Measurements from ENCODE around the gene ZBTB7C.

ZBTB7C gene

DNA sequence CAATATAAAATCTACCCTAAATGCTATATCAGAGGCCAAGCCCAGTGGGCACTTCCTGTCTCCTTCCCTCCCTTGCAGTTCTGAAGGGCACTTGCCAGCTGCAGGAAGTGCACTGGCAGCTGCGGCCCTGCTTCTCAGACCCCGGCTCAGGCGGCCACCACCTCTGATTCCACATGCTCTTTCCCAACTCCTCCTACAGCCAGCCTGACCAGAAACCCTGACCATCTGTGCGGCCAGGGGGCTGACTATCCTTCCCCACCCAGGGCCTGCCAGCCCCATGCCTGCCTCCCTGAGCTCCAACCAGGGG, 88.6 kb downstream of the ZBTB7C start:
- no peak for DNase-seq

DNA sequence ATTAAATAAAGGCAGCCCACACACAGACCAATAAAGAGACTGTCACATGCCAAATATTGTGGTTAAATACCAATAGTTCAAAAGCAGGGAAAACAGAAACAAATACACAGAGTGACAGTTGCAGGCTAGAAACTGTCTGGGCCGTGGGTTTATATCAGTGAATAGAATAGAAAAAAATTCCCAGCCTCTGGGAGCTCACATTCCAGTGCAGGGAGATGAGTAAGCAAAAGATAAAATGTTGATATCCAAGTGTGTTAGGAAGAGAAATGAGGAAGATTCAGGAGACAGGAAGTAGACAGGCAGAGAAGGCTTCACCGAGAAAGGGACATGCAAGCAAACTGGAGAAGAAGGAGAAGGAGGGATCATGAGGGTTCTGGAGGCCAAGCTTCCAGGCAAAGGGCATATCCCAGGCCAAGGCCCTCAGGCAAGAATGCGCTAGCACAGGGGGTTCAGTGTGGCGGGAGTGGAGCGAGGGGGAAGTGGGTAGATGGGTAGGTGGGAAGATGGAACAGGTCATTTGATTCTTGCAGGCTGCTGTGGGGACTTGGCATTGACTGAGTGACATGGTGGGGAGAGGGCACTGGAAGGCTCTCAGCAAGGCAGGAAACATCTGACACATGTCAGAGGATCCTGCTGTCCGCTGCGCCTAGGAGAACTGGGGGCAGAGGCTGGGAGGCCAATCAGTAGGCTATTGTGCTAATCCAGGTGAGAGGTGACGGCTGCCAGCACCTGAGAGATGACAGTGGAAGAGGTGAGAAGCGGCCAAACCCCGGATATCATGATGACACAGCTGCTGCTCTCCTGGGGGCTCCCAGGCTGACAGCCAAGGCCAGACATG, 89.2 kb downstream of the ZBTB7C start:
- no peak for DNase-seq

DNA sequence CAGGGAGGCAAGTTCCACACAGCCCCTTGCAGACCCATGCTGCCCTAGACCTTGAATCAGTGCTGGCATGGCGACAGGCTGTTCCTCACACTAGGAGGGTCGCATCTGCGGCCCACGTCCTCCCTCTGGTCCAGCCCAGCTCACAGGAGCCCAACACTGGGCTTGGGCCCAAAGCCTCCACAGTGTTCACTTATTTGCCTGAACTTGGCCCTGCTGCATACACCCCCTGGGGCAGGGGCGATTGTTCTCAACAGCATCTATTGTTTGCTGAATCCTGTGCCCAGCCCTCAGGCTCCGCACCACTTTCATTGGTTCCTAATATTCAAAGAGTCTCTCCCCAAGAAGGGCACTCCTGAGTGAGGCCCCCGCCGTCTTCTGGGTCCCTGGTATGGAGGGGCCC, 90.7 kb downstream of the ZBTB7C start:
- no peak for DNase-seq

DNA sequence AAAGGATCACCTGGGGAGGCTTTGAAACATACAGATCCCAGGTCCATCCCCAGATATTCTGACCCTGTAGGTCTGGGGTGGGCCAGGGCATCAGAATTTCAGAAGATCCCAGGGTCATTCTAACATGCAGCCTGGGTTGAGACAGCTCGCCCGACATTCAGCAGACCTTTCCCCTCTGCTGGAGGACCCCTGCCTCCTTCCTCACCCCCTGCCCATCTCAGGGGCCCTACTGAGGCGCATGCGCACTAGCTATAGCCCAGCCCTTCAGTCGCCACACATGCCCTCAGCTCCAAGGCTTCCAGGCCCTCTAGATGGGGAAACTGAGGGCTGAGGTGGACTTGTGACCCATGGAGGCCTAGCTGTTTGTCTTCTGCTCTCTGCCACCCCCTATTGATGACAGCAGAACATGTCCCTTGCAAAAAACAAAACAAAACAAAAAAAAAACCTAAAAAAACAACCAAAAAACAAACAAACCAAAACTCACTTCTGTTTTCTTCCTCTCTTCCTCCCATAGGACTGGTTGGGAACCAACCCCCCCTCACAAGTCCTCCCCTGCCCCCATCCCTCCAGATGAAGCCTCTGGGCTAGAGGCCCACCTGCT, 91.3 kb downstream of the ZBTB7C start:
- no peak for DNase-seq

DNA sequence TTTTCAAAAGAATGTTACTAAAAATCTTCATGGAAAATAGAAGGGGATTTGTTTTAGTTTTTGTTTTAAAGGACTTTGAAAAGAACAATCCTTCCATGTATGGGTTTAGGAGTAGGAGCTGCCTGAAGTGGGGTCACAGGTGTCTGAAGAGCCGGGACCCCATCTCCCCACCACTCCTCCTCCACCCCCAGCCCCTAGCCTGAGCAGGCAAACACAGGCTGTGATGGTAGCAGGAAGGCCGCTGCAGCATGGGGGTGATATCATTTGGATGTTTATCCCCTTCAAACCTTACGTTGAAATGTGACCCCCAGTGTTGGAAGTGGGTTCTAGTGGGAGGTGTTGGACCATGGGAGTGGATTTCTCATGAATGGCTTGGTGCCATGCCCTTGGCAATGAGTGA, 93.0 kb downstream of the ZBTB7C start:
- DNase-seq = no peak

DNA sequence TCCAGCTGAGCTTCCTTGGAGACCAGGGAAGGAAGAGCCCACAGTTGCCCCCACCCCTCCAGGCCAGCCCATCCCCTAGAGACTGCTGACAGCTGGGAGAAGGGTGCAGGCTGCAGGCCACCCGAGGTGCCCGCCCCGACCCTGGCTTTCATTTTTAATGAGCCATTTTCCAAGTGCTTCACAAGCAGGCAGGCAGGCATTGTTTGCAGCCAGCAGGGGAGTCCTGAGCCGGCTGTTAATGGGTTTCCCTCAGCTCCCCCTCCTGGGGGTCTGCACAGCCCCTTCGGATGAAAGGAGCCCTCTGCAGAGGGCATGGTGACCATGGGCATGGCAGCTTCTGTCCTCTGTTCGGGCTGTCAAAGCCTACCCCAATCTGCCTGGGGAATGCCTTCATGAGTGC, 94.5 kb downstream of the ZBTB7C start:
- DNase-seq = no peak

DNA sequence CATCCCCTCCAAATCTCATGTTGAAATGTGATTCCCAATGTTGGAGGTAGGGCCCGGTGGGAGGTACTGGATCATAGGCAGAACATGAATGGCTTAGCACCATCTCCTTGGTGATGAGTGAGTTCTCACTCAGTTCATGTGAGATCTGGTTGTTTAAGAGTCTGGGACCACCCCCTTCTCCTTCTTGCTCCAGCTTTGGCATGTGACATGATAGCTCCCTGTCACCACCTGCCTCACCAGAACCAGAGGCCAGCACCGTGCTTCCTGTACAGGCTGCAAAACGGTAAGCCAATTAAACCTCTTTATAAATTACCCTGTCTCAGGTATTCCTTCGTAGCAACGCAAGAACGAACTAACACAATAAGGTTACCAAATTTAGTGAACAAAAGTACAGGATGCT, 95.4 kb downstream of the ZBTB7C start:
- no peak for DNase-seq

DNA sequence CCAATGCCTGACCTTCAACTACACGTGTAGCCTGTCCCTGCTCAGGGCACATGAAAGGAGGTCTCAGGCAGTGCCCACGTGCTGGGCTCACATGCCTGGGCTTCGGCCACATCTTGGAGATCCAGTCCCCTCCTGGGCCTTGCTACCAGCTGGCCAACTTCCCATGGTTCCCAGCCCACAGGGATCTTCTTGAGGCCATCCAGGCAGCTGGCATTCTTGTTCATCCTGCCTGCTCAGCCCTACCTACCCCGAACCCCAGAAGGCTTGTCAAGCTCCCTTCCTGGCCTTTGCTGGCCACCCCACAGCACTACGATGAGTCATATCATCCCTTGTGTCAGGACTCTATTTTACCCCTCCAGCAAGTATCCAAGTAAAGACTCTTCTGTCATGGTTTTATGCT, 97.1 kb downstream of the ZBTB7C start:
- no peak for DNase-seq

DNA sequence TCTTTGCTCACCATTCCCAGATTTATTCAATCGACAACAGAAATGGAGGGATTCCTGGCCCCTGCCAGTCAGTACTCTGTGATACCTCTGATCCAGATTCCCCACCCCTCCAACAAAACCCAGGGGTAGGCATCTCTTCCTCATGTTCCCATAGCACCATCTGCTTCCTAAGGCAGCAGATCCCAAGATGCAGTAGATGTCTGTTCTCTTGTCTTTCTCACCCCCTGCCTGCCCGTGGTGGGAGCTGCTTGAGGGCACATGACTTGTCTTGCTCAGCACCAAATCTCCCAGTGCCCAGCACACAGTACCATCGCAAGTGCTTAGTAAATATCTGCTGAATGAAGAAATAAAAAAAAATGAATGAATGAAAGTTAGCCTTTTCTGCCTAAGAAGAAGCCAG, 98.2 kb downstream of the ZBTB7C start:
- no peak for DNase-seq

DNA sequence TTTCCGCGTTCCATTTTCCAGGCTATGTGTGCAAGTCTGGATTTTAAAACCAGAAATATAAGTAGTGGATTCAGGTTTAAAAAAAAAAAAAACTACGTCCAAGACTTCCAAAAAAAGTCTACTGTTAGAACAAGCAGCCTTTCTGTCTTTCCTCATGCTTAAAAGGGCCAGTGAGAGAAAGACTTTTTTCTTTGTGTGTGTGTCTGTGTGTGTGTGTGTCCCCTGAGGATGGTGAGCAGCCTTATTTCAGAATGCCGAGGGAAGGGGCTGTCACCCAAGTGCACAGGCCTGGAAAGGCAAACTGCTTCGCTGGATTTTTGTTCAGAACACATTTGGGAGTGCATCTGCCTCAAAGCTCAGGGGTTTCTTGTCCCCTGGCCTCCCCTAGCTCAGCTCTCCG, 98.8 kb downstream of the ZBTB7C start:
- no peak for DNase-seq

DNA sequence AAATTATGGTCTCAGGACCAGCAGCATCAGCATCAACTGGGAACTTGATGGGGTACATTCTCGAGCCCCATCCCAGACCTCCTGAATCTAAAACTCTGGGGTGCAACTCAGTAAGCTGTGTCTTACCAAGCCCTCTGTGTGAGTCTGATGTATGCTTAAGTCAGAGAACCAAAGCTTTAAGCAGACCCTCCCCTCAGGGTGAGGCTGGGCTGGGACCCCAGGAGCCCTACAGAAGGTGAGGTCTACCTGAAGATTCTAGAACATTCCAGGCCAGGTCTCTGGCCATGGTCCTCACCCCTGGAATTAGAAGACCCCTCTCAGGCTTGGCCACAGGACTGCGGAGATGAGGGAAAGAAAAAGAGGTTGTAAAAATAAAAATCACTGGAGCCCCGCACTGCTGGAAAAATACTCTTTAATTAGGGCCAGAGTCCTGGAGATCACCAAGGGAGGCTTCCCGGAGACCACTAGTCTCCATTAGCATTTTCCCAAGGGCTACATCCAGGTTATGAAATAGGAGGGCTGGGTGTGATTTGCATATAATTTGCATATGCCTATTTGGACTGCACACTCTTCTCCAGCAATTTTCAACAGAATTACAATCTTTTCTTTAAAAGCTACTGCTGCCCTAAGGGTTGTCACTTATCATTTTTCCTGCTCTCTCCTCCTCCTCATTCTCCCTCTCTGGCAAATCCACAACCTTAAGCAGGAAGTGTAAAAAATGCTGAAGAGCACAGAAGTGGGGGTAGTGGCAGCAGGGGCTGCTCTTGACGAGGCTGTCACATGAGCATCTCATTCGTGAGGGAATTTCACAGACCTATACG, 100.2 kb downstream of the ZBTB7C start:
- DNase-seq = no peak

DNA sequence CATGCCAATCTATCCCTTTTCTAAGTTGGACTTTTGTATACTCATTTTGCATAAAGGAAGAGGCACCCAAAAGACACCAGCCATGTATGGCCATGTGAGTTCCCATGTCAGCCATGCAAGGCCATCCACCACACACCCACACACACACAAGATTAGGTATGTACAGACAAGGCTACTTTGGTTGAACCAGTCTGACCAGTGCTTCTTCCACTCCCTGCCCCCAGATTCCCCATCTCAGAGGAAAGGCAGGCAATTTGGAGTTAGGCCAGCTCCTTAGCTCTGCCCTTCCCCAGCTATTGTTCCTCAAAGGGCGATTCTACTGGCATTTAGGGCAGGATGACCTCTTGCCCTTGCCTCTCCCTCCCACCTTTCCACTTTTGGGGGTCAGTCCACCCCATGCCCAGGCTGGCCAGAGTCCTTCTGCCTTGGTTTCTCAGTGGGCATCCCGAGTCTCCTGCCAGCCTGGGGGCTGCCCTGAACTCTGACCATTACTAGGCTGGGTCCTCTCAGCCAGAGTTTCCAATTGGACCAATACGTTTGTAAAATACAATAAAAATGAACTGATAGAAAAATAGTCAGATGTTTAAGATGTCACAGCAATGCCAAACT, 101.1 kb downstream of the ZBTB7C start:
- DNase-seq = no peak

DNA sequence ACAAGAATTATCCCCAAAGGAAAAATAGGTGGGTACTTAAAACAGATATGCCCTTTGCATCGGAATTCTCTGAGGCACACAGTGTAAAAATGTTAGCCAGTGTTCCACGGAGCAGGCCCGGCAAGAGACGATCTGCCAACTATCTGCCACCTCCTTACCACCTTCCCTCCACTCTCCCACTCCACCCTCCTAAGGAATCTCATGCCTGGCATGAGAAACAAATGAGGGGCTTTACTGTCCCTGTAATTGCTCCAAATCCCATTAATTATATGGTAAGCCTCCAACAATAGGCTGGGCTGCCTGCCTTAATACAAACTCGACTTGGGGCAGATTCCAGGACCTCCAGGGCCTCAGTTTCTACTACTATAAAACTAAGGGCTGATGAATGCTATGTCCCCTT, 102.3 kb downstream of the ZBTB7C start:
- DNase-seq = no peak

DNA sequence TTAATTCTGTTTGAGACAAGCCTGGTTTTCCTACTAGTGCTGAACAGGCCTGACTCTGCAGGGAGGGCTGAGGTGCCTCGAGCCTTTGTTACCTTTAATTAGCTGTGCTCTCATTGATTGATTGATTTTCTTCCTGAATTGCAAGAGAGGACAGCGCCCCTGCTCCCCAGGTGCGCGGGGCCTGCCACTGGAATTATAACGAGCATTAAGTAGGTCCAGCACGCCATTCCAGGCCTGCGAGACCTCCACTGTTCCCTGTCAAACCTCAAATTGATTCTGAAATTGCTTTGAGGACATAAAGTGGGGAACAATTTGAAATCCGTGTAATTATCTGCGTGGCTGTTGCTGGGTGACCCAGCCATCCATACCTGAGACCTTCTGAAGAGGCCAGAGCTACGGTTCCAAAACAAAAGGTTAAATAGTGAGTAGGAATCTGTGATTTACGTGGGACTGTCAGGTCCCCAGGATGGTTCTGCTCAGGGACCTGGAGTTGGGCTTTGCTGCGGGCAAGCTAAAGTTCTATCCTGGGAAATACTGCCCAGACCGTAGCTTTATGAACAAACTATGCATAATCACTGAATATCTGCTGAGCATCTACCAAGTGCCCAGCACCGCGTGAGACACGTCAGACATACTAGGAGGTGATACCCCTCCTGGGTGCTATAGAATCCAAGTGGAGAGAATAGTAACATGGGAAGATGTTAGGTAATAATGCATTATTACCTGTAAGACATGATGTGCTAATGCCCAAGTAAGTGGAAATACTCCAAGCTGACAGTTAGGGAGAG, 104.1 kb downstream of the ZBTB7C start:
- no peak for DNase-seq

DNA sequence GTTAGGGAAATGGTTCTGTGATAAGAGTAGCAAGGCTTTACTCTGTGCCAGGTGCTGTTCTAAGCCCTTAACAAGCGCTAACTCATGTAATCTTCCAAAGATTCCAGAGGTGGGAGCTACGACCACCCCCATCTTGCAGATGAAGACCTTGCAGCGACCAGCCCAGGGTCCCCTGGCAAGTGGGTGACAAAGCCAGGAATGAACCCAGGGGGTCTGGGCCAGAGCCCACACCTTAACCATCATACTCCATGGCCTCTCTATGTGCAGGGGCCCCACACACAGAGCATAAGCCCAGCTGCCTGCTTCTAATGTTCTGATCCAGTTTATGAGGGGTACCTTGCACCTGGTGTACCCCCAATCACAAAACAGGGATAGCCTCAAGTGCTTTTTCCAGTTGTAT, 105.3 kb downstream of the ZBTB7C start:
- no peak for DNase-seq

DNA sequence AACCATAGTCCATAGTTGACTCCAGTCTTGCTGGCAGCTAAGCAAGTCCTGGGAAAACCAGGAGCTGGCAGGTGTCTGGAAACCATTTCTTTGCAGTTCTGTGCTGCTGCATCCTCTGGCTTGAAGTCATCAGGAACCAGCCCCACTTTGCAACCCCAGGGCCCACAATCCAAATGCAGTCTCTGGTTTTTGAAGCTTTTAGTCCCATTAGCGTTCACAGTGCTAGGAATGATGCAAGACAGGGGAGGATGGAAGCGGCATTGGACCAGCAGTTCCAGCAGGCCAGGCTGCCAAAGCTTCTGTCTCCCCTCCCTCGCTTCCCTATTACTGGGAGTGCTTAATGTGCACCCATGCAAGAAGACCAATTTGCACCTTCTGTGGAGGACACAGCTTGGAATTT, 106.4 kb downstream of the ZBTB7C start:
- DNase-seq = no peak

DNA sequence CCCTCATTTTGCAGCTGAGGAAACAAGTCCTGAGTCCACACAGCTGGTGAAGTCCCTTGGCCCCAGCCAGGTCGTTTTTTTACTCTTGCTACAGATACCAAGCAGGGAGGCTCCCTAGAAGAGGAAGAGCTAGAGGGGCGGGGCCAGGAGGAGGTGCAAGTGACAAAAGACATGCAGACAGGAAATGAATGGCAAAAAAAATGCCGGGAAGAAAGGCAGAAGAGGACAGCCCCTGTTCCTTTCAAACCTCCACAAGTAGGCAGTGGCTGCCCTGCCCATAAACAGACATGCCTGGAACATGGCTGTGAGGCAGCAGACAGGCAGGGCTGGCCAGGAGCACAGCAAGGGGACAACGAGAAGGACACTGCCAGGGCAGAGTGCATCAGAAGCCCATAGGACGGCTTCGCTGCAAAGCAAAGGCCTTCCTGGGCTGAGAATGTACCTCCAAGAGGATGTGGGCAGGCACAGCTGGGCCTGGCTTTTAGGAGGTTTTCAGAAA, 108.7 kb downstream of the ZBTB7C start:
- no peak for DNase-seq

DNA sequence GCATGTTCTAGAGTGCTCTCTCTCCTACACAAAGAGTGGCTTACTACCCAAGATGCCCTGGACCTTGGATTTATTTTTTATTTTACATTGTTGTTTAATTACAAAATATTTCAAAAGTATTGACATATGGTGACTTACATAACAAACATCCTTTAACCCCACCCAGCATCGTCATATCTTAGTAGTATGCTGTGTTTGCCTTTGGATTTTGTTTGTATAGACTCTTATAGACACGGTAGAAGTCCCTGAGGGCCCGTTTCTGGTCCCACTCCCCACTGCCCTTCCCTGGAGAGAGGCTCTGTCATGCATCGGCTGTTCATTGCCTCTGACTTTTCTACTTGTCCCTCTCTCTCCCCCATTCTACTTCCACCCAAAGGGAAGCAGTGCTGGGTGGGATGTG, 112.0 kb downstream of the ZBTB7C start:
- no peak for DNase-seq

DNA sequence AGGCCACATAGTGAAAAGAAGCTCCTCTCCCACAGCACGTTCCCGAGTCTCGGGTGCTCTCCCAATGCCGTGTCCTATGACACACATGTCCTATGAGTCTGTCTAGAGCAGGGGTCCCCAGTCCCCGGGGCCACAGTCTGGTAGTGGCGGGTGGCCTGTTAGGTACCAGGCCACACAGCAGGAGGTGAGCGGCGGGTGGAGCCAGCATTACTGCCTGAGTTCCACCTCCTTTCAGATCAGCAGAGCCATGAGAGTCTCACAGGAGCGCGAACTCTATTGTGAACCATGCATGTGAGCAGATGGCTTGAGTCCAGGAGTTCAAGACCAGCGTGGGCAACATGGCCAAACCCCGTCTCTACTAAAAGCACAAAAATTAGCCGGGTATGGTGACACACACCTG, 112.6 kb downstream of the ZBTB7C start:
- DNase-seq = no peak

DNA sequence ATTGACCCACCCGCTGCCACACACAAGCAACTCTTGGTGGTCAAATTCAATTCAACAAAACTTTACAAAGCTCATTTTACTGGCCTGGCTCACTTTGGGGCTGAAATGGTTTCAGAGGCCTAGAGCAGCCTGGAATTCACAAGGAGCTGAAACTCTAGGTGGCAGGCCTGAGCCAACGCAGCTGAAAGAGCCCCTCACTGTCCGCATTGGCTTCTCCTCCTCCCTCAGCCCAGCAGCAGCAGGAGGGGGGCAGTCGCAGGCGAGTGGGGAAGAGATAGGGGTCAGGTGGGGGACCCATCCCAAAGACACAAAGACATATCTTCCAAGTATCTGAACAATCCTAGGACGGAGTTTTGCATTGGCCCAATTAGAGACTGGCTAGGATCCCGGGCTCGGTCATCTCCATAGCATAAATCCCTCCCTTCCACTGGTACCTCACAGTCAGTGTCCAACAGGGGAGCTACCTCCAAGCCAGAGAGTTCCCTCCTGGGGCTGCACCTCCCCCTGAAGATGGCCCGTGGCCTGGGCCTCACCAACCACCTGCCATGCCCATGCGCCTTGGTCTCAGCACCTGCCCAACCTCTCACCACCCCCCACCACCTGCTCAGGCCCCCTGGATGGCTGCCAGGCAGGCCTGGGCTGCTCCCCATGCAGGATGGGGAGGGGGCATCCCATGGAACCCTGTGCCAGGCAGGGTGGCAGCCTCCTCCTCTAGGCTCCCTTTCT, 113.4 kb downstream of the ZBTB7C start:
- DNase-seq = no peak

DNA sequence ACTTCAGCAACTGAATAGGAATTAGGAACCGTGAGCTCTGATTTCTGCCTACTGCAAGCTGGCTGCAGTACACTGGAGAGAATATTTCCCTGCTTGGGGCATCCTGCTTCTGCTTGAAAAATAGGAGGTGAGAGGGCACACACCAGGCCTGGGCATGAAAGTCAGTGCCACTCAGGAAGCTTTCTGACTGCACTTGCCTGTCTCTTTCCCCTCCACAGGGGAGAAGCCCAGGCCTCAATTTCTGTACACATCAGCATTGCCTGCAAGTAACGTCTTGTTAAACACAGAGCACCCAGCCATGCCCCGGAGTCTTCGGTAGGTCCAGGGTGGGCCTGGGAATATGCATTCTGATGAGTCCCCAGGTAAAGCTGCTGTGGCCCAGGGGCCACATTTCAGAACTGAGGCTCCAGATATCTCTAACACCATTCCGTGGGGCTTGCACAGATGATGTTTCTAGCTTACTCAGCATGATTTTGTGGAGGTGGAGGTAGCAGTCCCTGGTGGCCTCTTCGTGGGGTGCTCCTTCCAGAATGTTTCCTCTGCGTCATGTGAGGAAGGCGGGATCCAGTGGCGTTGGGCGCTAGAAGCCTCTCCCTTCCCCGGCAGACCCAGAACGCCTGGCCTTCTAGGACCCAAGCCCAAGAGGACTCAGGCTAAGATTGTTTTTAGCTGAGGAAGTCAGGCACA, 114.1 kb downstream of the ZBTB7C start:
- DNase-seq = no peak
